Bronchial epithelial cell (primary cell): Measurements from ENCODE around the gene AK1. TPM values are rescaled to one million over a fixed set of nuclear protein-coding genes. Genes with fewer than 3 reads are reported as not detected.
"Not testable (repeated sequence)": the region's sequence is repeated elsewhere in the genome, so short reads cannot be mapped to it uniquely, and the experiment has no call there.

Source experiments
- DNase-seq: peaks from one replicate; pipeline ENCODE4 v3.0.0-alpha.2; 2010; ENCODE audit warnings: low read depth
- FAIRE-seq: peaks from 2 replicates; lab custom pipeline; 2011; peaks lifted over from hg19 to GRCh38; lab: Jason Lieb, UNC
- H3K27me3 ChIP-seq: 2 replicates; pipeline ENCODE4 v1.5.1; 2011; ENCODE audit warnings: low read length; ENCODE audit not compliant: control insufficient read depth, insufficient read depth
- H3K36me3 ChIP-seq: 2 replicates; pipeline ENCODE4 v1.5.1; 2011; ENCODE audit warnings: low read length; ENCODE audit not compliant: control insufficient read depth, insufficient read depth
- H3K4me3 ChIP-seq: 2 replicates; pipeline ENCODE4 v1.5.1; 2011; ENCODE audit warnings: mild to moderate bottlenecking, low read depth, low read length, control low read depth
- CTCF ChIP-seq: IDR thresholded peaks from 2 replicates; pipeline ENCODE4 v1.5.1; 2011; ENCODE audit warnings: mild to moderate bottlenecking, moderate library complexity, low read length, control low read depth, inconsistent platforms; ENCODE audit not compliant: insufficient read depth, severe bottlenecking
- total RNA-seq: library from RNA; depleted of rRNA; stranded (reverse); fragments of >200 nt; gene quantifications from 2 replicates; pipeline ENCODE4 v1.2.1, GENCODE V29; 2014

The AK1 gene
- total RNA-seq, 1 donor from 2014 or later: 19.0 TPM

- no peak overlapping the region for H3K4me3 ChIP-seq
- peaks cover 16% of the 10 kb centered on the region for H3K36me3 ChIP-seq
- no peak for DNase-seq
- no peak for FAIRE-seq
- no peaks in the 10 kb centered on the region for H3K27me3 ChIP-seq
- TF ChIP-seq CTCF: no peak
Observed at GRCh38 chr9:127885508-127886281, 8.2 kb upstream of the AK1 start.

GRCh38 chr9:127884976-127885490 lies 7.6 kb upstream of the AK1 start:
- peaks cover 9% of the 10 kb centered on the region for H3K36me3 ChIP-seq
- no peak for TF ChIP-seq CTCF
- no peaks in the 10 kb centered on the region for H3K27me3 ChIP-seq
- DNase-seq (no peak), FAIRE-seq (no peak)
- H3K4me3 ChIP-seq: no peak overlapping the region

GRCh38 chr9:127884427-127884911 lies 7.0 kb upstream of the AK1 start:
- TF ChIP-seq CTCF: no peak
- no peak overlapping the region for H3K4me3 ChIP-seq
- H3K36me3 ChIP-seq: peaks cover 9% of the 10 kb centered on the region
- no peaks in the 10 kb centered on the region for H3K27me3 ChIP-seq
- FAIRE-seq (no peak), DNase-seq (no peak)

GRCh38 chr9:127883959-127884358 lies 6.5 kb upstream of the AK1 start:
- Histone ChIP-seq H3K27me3 (no peaks in the 10 kb centered on the region), H3K36me3 (peaks cover 9% of the 10 kb centered on the region), H3K4me3 (no peak overlapping the region)
- no peak for DNase-seq
- no peak for TF ChIP-seq CTCF
- FAIRE-seq: no peak

GRCh38 chr9:127881715-127882114 lies 4.2 kb upstream of the AK1 start:
- H3K27me3 ChIP-seq, H3K36me3 ChIP-seq, DNase-seq, H3K4me3 ChIP-seq, FAIRE-seq: not testable (repeated sequence)

GRCh38 chr9:127880143-127880542 lies 2.7 kb upstream of the AK1 start:
- FAIRE-seq: no peak
- no peaks in the 10 kb centered on the region for H3K36me3 ChIP-seq
- no peak overlapping the region for H3K4me3 ChIP-seq
- no peaks in the 10 kb centered on the region for H3K27me3 ChIP-seq
- TF ChIP-seq CTCF: no peak
- no peak for DNase-seq
